Astrocyte (in vitro differentiated cells and primary cell): ENCODE results near the gene GOLGA6D.
"Not testable (repeated sequence)": the region's sequence is repeated elsewhere in the genome, so short reads cannot be mapped to it uniquely, and the experiment has no call there.

Source experiments
- CTCF ChIP-seq: IDR thresholded peaks from 2 replicates; pipeline ENCODE4 v1.5.1; 2011; ENCODE audit warnings: low read depth, mild to moderate bottlenecking, inconsistent platforms, low read length, moderate library complexity; ENCODE audit not compliant: insufficient read depth
- EZH2 ChIP-seq: IDR thresholded peaks from 2 replicates; pipeline ENCODE4 v1.6.1; 2012; ENCODE audit warnings: mild to moderate bottlenecking, low read length, inconsistent platforms; ENCODE audit not compliant: insufficient read depth

DNA sequence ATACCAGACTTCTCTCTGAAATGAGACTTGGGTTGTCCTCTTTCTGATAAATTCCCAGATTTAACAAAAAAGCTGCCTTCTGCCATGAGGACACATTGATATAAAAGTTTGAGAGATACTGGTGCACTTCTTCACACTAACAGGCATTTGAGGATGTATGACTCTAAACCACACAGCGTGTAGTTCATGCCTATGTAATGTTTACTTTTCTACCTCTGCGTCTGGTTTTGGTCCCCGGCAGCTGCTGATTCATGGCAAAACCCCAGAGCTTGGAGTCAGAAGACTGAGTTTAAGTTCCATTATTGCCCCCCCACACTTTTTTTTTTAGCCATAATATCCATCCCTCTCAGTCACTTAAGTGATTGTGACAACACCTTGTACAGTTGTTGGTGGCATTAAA lies 1.5 kb downstream of the GOLGA6D start:
- not testable (repeated sequence) for TF ChIP-seq CTCF, EZH2
